COLO829 (cell line): ENCODE measurements around the gene SND1.

Experiments
- DNase-seq: peaks from one replicate; pipeline ENCODE4 v3.0.0; 2012; ENCODE audit warnings: low spot score

SND1 gene

DNA sequence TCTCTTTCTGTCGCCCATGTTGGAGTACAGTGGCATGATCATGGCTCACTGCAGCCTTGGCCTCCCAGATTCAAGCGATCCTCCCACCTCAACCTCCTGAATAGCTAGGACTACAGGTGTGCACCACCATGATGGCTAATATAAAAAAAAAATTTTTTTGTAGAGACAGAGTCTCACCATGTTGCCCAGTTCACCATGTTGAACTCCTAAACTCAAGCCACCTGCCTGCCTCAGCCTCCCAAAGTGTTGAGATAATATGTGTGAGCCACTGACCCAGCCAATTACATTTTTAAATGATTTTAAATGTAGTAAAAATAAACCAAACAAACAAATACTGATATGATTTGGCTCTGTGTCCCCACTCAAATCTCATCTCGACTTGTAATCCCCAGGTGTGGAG is 487.4 kb downstream of the SND1 start:
- no peak for DNase-seq

DNA sequence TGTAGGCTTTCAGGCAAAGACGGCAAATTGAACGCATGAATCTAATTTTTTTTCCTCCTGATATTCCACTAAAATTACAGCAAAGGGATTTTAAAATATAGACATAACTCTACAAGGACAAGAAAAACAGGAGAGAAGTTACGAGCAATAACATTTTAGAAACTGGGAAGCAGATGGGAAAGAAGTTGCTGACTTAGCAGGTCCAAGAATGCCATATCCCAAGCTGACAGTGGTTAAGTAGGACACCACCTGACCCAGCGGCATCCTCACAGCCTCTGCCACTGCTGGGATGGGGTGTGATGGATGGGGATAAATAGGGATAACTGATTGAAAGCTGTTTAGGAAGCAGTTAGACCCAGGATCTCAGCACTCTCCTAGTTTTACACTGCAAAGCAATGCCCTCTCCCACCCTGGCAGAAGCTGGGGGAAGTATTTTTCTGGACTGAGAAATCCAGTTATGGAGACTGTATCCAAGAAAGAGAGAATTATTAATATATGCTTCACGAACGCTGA is 489.7 kb downstream of the SND1 start:
- no peak for DNase-seq
